HepG2 (cell line): ENCODE results near the gene JPT2. TPM values are rescaled to one million over a fixed set of nuclear protein-coding genes. Genes with fewer than 3 reads are reported as not detected.

ENCODE experiments used
- CCDC6 ChIP-seq: sonication (generic); formaldehyde crosslinking; IDR thresholded peaks from 2 replicates; pipeline ENCODE4 v1.8.1; 2022; ENCODE audit warnings: mild to moderate bottlenecking, missing genetic modification reagents, moderate library complexity
- CENPT ChIP-seq: sonication (generic); formaldehyde crosslinking; IDR thresholded peaks from 2 replicates; pipeline ENCODE4 v1.8.0; 2022; ENCODE audit warnings: low read depth, mild to moderate bottlenecking, moderate library complexity, missing genetic modification reagents
- EED ChIP-seq: sonication (generic); formaldehyde crosslinking; IDR thresholded peaks from 2 replicates; pipeline ENCODE4 v1.5.0; 2020; ENCODE audit warnings: mild to moderate bottlenecking, missing genetic modification reagents
- GABPA ChIP-seq, 2 experiments: IDR thresholded peaks; 2 replicates each; pipeline ENCODE4 v1.6.1; 2011 to 2016; ENCODE audit warnings: low read depth in 2 of 2, low read length in 1 of 2, missing biosample characterization in 1 of 2, missing genetic modification characterization in 1 of 2
- GMEB1 ChIP-seq: sonication (generic); formaldehyde crosslinking; IDR thresholded peaks from 2 replicates; pipeline ENCODE4 v1.5.1; 2020; ENCODE audit warnings: missing genetic modification reagents, mild to moderate bottlenecking, borderline replicate concordance
- HDAC1 ChIP-seq: sonication (generic); formaldehyde crosslinking; IDR thresholded peaks from 2 replicates; pipeline ENCODE4 v1.5.1; 2020; ENCODE audit warnings: mild to moderate bottlenecking, missing genetic modification reagents
- MXI1 ChIP-seq: IDR thresholded peaks from 3 replicates; pipeline ENCODE4 v1.6.1; 2012; ENCODE audit warnings: low read depth, low read length, inconsistent platforms, borderline replicate concordance
- PATZ1 ChIP-seq: sonication (generic); formaldehyde crosslinking; IDR thresholded peaks from 2 replicates; pipeline ENCODE4 v1.4.0; 2020; ENCODE audit warnings: missing genetic modification reagents
- RAD21 ChIP-seq: fragments of 450-650 bp; formaldehyde crosslinking; IDR thresholded peaks from 2 replicates; pipeline ENCODE4 v1.5.0; 2020; ENCODE audit warnings: mild to moderate bottlenecking
- RBFOX2 ChIP-seq: fragments of 200-400 bp; formaldehyde crosslinking; IDR thresholded peaks from 2 replicates; pipeline ENCODE4 v1.6.1; 2017; ENCODE audit warnings: low read depth, mild to moderate bottlenecking, low read length
- RFX3 ChIP-seq: IDR thresholded peaks from 2 replicates; pipeline ENCODE4 v1.6.1; 2016; ENCODE audit warnings: missing biosample characterization, missing genetic modification reagents
- SPEN ChIP-seq: sonication (generic); formaldehyde crosslinking; IDR thresholded peaks from 2 replicates; pipeline ENCODE4 v1.5.1; 2020; ENCODE audit warnings: low read depth, mild to moderate bottlenecking, missing genetic modification reagents
- TFDP1 ChIP-seq: IDR thresholded peaks from 2 replicates; pipeline ENCODE4 v1.6.1; 2016; ENCODE audit warnings: missing compliant biosample characterization, missing genetic modification reagents, borderline replicate concordance
- ZFP1 ChIP-seq: IDR thresholded peaks from 2 replicates; pipeline ENCODE4 v1.6.1; 2016
- ZNF547 ChIP-seq: sonication (generic); formaldehyde crosslinking; IDR thresholded peaks from 2 replicates; pipeline ENCODE4 v1.5.1; 2020; ENCODE audit warnings: mild to moderate bottlenecking, missing genetic modification reagents
- ZNF7 ChIP-seq: IDR thresholded peaks from 2 replicates; pipeline ENCODE4 v1.6.1; 2016; ENCODE audit warnings: missing biosample characterization, missing genetic modification reagents
- ZNF773 ChIP-seq: sonication (generic); formaldehyde crosslinking; IDR thresholded peaks from 2 replicates; pipeline ENCODE4 v1.4.0; 2020; ENCODE audit warnings: missing genetic modification reagents, borderline replicate concordance
- ZXDC ChIP-seq: sonication (generic); formaldehyde crosslinking; IDR thresholded peaks from 2 replicates; pipeline ENCODE4 v1.5.0; 2020; ENCODE audit warnings: mild to moderate bottlenecking, missing genetic modification reagents
- polyA plus RNA-seq, 8 experiments: library from polyadenylated mRNA; depleted of rRNA in 3 of 8; stranded (reverse) in 7 of 8; unstranded in 1 of 8; fragments of >200 nt; fragmentation: Illumina TruSeq in 4 of 8; extraction: Trizol in 4 of 8; gene quantifications; 2 replicates each; pipeline versions ENCODE4 v1.2.1 to v1.2.3, GENCODE V29; 2011 to 2016; ENCODE audit warnings: low read depth in 4 of 8, missing spikeins in 1 of 8, mixed read lengths in 1 of 8; ENCODE audit not compliant: insufficient read depth in 1 of 8
- total RNA-seq, 5 experiments: library from RNA; depleted of rRNA; stranded (reverse); fragments of >200 nt; fragmentation: Illumina TruSeq; extraction: Trizol; gene quantifications; 2 replicates each; pipeline ENCODE4 v1.2.3, GENCODE V29; 2016; ENCODE audit warnings: low read depth in 1 of 5
- TF ChIP-seq, protein P1 (sequence below): sonication (generic); formaldehyde crosslinking; IDR thresholded peaks from 2 replicates; pipeline ENCODE4 v1.8.0; 2022; ENCODE audit warnings: missing genetic modification reagents, mild to moderate bottlenecking, moderate library complexity, borderline replicate concordance

Gene JPT2
- total and polyA plus RNA-seq, 2 of the 13 experiments (the other 11 are each of a cell fraction or from before 2014, with no cell fraction given): 53.5 to 89.4 TPM

GRCh38 chr16:1678500-1679098, 520 bp downstream of the JPT2 start (continued):
- peak; percentile 17; the same call in 1 of the 2 replicates for TF ChIP-seq GABPA (IDR thresholded peaks at IDR 0.05; ENCODE audit: low read depth, low read length)
- TF ChIP-seq GABPA (CRISPR knock-in tag; IDR thresholded peaks at IDR 0.05; ENCODE audit: low read depth): 0 out of 2 replicates have a peak, but pooled peaks have one; percentile 13
- TF ChIP-seq EED: 0 out of 2 replicates have a peak, but pooled peaks have one; percentile 51
- TF ChIP-seq MXI1: no peak
- peak; percentile 79 for TF ChIP-seq RBFOX2
- no peak for TF ChIP-seq TFDP1
- TF ChIP-seq ZXDC: peak; percentile 22; the same call in 1 of the 2 replicates
- no peak for TF ChIP-seq ZNF773 (CRISPR knock-in tag)
- peak; percentile 50; the same call in 1 of the 2 replicates for TF ChIP-seq RAD21 (CRISPR knock-in tag)
- TF ChIP-seq ZFP1: no peak
- TF ChIP-seq, protein P1, sequence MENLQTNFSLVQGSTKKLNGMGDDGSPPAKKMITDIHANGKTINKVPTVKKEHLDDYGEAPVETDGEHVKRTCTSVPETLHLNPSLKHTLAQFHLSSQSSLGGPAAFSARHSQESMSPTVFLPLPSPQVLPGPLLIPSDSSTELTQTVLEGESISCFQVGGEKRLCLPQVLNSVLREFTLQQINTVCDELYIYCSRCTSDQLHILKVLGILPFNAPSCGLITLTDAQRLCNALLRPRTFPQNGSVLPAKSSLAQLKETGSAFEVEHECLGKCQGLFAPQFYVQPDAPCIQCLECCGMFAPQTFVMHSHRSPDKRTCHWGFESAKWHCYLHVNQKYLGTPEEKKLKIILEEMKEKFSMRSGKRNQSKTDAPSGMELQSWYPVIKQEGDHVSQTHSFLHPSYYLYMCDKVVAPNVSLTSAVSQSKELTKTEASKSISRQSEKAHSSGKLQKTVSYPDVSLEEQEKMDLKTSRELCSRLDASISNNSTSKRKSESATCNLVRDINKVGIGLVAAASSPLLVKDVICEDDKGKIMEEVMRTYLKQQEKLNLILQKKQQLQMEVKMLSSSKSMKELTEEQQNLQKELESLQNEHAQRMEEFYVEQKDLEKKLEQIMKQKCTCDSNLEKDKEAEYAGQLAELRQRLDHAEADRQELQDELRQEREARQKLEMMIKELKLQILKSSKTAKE (CRISPR knock-in tag): no peak
- peak; percentile 48 for TF ChIP-seq ZNF547 (CRISPR knock-in tag)
- TF ChIP-seq HDAC1 (CRISPR knock-in tag): 0 out of 2 replicates have a peak, but pooled peaks have one; percentile 1
- TF ChIP-seq SPEN: peak; percentile 18; the same call in 1 of the 2 replicates
- TF ChIP-seq PATZ1 (CRISPR knock-in tag): peak; percentile 62; the same call in 1 of the 2 replicates
- 0 out of 2 replicates have a peak, but pooled peaks have one; percentile 24 for TF ChIP-seq CCDC6 (CRISPR knock-in tag)
- TF ChIP-seq CENPT (CRISPR knock-in tag): 0 out of 2 replicates have a peak, but pooled peaks have one; percentile 17
- TF ChIP-seq RFX3 (CRISPR knock-in tag): no peak
- 0 out of 2 replicates have a peak, but pooled peaks have one; percentile 23 for TF ChIP-seq GMEB1 (CRISPR knock-in tag)
- no peak for TF ChIP-seq ZNF7 (CRISPR knock-in tag)
